Aorta (tissue), 5 donors: ENCODE measurements around the gene MAD2L2. TPM values are rescaled to one million over a fixed set of nuclear protein-coding genes. Genes with fewer than 3 reads are reported as not detected.

Source experiments
- ATAC-seq: fragments of 200-7000 bp; cut with Tn5 transposase; one replicate; pipeline ENCODE4 v1.9.1; 2022; ENCODE audit warnings: moderate library complexity; ENCODE audit not compliant: low FRiP score
- DNase-seq, 2 donors: peaks; one replicate each; pipeline ENCODE4 v3.0.0-alpha.2; 2020
- H3K27ac ChIP-seq, 2 donors: one replicate each; pipeline ENCODE4 v1.5.1; 2013; ENCODE audit warnings: low read length in 2 of 2, mild to moderate bottlenecking in 2 of 2, moderate library complexity in 2 of 2, control low read depth in 1 of 2, inconsistent platforms in 1 of 2, low read depth in 1 of 2
- H3K27me3 ChIP-seq, 2 donors: one replicate each; pipeline ENCODE4 v1.6.1; 2013; ENCODE audit warnings: control low read depth in 1 of 2, low read length in 1 of 2, mild to moderate bottlenecking in 1 of 2, moderate library complexity in 1 of 2; ENCODE audit not compliant: insufficient read depth in 2 of 2, control insufficient read depth in 1 of 2
- H3K36me3 ChIP-seq, 2 donors: one replicate each; pipeline ENCODE4 v1.6.1; 2013; ENCODE audit warnings: control low read depth in 1 of 2, low read length in 1 of 2, mild to moderate bottlenecking in 1 of 2; ENCODE audit not compliant: insufficient read depth in 2 of 2, control insufficient read depth in 1 of 2
- H3K4me1 ChIP-seq, 2 donors: one replicate each; pipeline ENCODE4 v1.6.1; 2013; ENCODE audit warnings: low read length in 2 of 2, control low read depth in 1 of 2, mild to moderate bottlenecking in 1 of 2, moderate library complexity in 1 of 2; ENCODE audit not compliant: insufficient read depth in 2 of 2, control insufficient read depth in 1 of 2
- H3K4me3 ChIP-seq, 2 donors: one replicate each; pipeline ENCODE4 v1.5.1; 2013; ENCODE audit warnings: low read length in 2 of 2, control low read depth in 1 of 2, mild to moderate bottlenecking in 1 of 2
- H3K9me3 ChIP-seq: one replicate; pipeline ENCODE4 v1.6.1; 2013; ENCODE audit warnings: mild to moderate bottlenecking, low read length; ENCODE audit not compliant: control insufficient read depth
- WGBS, 2 donors: extraction: QIAGEN DNeasy Blood & Tissue Kit; methylation state at CpG; one replicate each; pipeline ENCODE4 v1.1.7; 2013; 5-methylcytosine and 5-hydroxymethylcytosine counted together
- intact Hi-C, 2 donors: fragments of 100-400 bp; cut with DNase I; formaldehyde crosslinking; loops; one replicate each; pipeline versions ENCODE4 v1.14.2 to v1.15.0; 2022
- polyA plus RNA-seq, 2 donors: library from polyadenylated mRNA; stranded (reverse); fragments of 200-250 nt; gene quantifications; one replicate each; pipeline ENCODE4 v1.2.3, GENCODE V29; 2013
- total RNA-seq, 2 donors: library from RNA; stranded (reverse); fragmentation: NEBNext Ultra II Directional; extraction: Animal tissue kit (Norgen Biotek cat#: 25700); gene quantifications; one replicate each; pipeline ENCODE4 v1.2.1, GENCODE V29; 2021
- donor health status: healthy with polysubstance abuse.
- donor health status: Bipolar disorder and iron deficiency.
- donor health status: DM: no; HTN: no; CAD: no.
- donor health status: DM: no; HTN: no; CAD: no.
- donor health status: DM: yes; HTN: yes; CAD: no.

MAD2L2 gene
- total and polyA plus RNA-seq, 4 donors, result 23.4 to 41.8 (median 24.6) TPM

GRCh38 chr1:11701551-11701961, 20.6 kb upstream of the MAD2L2 start:
- DNase-seq (no peak), ATAC-seq (no peak)
- intact Hi-C loops, result no loop called here
- H3K36me3 ChIP-seq, result no peaks in the 10 kb centered on the region
- WGBS, 2 donors, result 3 to 8% methylated on average over 15 of the region's 15 CpGs
- no peaks in the 10 kb centered on the region for H3K4me1 ChIP-seq
- no peaks in the 10 kb centered on the region for H3K27me3 ChIP-seq
- no peak overlapping the region for H3K4me3 ChIP-seq
- H3K27ac ChIP-seq, result no peak overlapping the region
- H3K9me3 ChIP-seq, result no peaks in the 10 kb centered on the region

- no peaks in the 10 kb centered on the region for H3K27me3 ChIP-seq
- no peak overlapping the region for H3K4me3 ChIP-seq
These were observed 19.9 kb upstream of the MAD2L2 start for GRCh38 chr1:11700601-11701467.

GRCh38 chr1:11697893-11698210, 16.9 kb upstream of the MAD2L2 start:
- Histone ChIP-seq H3K4me1 (no peaks in the 10 kb centered on the region), H3K9me3 (no peaks in the 10 kb centered on the region), H3K36me3 (no peaks in the 10 kb centered on the region), H3K27ac (no peak overlapping the region), H3K4me3 (no peak overlapping the region), H3K27me3 (no peaks in the 10 kb centered on the region)
- 86 to 98% methylated on average over 5 of the region's 5 CpGs for WGBS, 2 donors
- DNase-seq (no peak), ATAC-seq (no peak)
- intact Hi-C loops, result no loop called here

More at GRCh38 chr1:11700601-11701467, 19.9 kb upstream of the MAD2L2 start:
- intact Hi-C loops, result no loop called here
- no peaks in the 10 kb centered on the region for H3K9me3 ChIP-seq
- no peaks in the 10 kb centered on the region for H3K4me1 ChIP-seq
- no peaks in the 10 kb centered on the region for H3K36me3 ChIP-seq
- 23 to 26% methylated on average over 34 of the region's 34 CpGs for WGBS, 2 donors
- ATAC-seq, result no peak
- H3K27ac ChIP-seq, result no peak overlapping the region
- no peak for DNase-seq

- no peak overlapping the region for H3K4me3 ChIP-seq
- no peak for DNase-seq
- 82 to 84% methylated on average over 8 of the region's 8 CpGs for WGBS, 2 donors
- H3K36me3 ChIP-seq, result no peaks in the 10 kb centered on the region
- H3K4me1 ChIP-seq, result no peaks in the 10 kb centered on the region
- ATAC-seq, result no peak
- H3K9me3 ChIP-seq, result no peaks in the 10 kb centered on the region
- no peak overlapping the region for H3K27ac ChIP-seq
- no peaks in the 10 kb centered on the region for H3K27me3 ChIP-seq
- intact Hi-C loops, result no loop called here
These were observed 16.4 kb upstream of the MAD2L2 start for GRCh38 chr1:11697188-11697892.

- H3K9me3 ChIP-seq, result no peaks in the 10 kb centered on the region
- 88 to 91% methylated on average over 6 of the region's 6 CpGs for WGBS, 2 donors
- intact Hi-C loops, result no loop called here
- H3K27ac ChIP-seq, result no peak overlapping the region
- H3K27me3 ChIP-seq, result no peaks in the 10 kb centered on the region
- no peak for ATAC-seq
- no peak overlapping the region for H3K4me3 ChIP-seq
- no peaks in the 10 kb centered on the region for H3K4me1 ChIP-seq
- DNase-seq, result no peak
- no peaks in the 10 kb centered on the region for H3K36me3 ChIP-seq
These were observed 14.9 kb upstream of the MAD2L2 start for GRCh38 chr1:11695861-11696260.

GRCh38 chr1:11693917-11694316, 13.0 kb upstream of the MAD2L2 start:
- H3K9me3 ChIP-seq, result no peaks in the 10 kb centered on the region
- H3K4me1 ChIP-seq, result no peaks in the 10 kb centered on the region
- H3K27ac ChIP-seq, result no peak overlapping the region
- DNase-seq (no peak), ATAC-seq (no peak)
- 77 to 86% methylated on average over 5 of the region's 5 CpGs for WGBS, 2 donors
- H3K4me3 ChIP-seq, result no peak overlapping the region
- intact Hi-C loops, result no loop called here
- H3K27me3 ChIP-seq, result no peaks in the 10 kb centered on the region
- no peaks in the 10 kb centered on the region for H3K36me3 ChIP-seq

GRCh38 chr1:11693024-11693590, 12.2 kb upstream of the MAD2L2 start:
- Histone ChIP-seq H3K9me3 (no peaks in the 10 kb centered on the region), H3K36me3 (no peaks in the 10 kb centered on the region), H3K4me1 (no peaks in the 10 kb centered on the region), H3K27me3 (no peaks in the 10 kb centered on the region), H3K27ac (no peak overlapping the region), H3K4me3 (no peak overlapping the region)
- intact Hi-C loops, result no loop called here
- ATAC-seq (peak; percentile 37), DNase-seq (peak in 1 of 2 donors; percentile 70)
- WGBS, 2 donors, result 2 to 5% methylated on average over 6 of the region's 6 CpGs

GRCh38 chr1:11691928-11692711, 11.2 kb upstream of the MAD2L2 start:
- ATAC-seq (no peak), DNase-seq (no peak)
- Histone ChIP-seq H3K27me3 (no peaks in the 10 kb centered on the region), H3K4me3 (no peak overlapping the region), H3K4me1 (no peaks in the 10 kb centered on the region), H3K36me3 (no peaks in the 10 kb centered on the region), H3K9me3 (no peaks in the 10 kb centered on the region), H3K27ac (no peak overlapping the region)
- 4 to 5% methylated on average over 48 to 64 of the region's 64 CpGs for WGBS, 2 donors
- intact Hi-C loops, result no loop called here
